HG03342 (cell line): ENCODE results near the gene MLLT3.

Experiments
- ATAC-seq: cut with Tn5 transposase; IDR thresholded peaks from one replicate; pipeline ENCODE4 v1.9.1; 2021; ENCODE audit warnings: mild to moderate bottlenecking, moderate library complexity; ENCODE audit not compliant: unreplicated experiment

The MLLT3 gene

GRCh38 chr9:20559231-20559890, 62.9 kb downstream of the MLLT3 start:
- no peak for ATAC-seq

- no peak for ATAC-seq
These were observed 63.7 kb downstream of the MLLT3 start for GRCh38 chr9:20558566-20559016.

GRCh38 chr9:20557890-20558565, 64.3 kb downstream of the MLLT3 start:
- ATAC-seq: no peak

GRCh38 chr9:20557285-20557684, 65.0 kb downstream of the MLLT3 start:
- ATAC-seq: no peak

GRCh38 chr9:20553558-20554149, 68.6 kb downstream of the MLLT3 start:
- ATAC-seq: no peak

- no peak for ATAC-seq
These were observed 69.3 kb downstream of the MLLT3 start for GRCh38 chr9:20552874-20553557.

GRCh38 chr9:20551835-20552234, 70.5 kb downstream of the MLLT3 start:
- peak; percentile 76 for ATAC-seq

- ATAC-seq: no peak
These were observed 71.1 kb downstream of the MLLT3 start for GRCh38 chr9:20551236-20551635.

- ATAC-seq: no peak
These were observed 72.0 kb downstream of the MLLT3 start for GRCh38 chr9:20550326-20550725.

- no peak for ATAC-seq
These were observed 73.2 kb downstream of the MLLT3 start for GRCh38 chr9:20549053-20549452.

- ATAC-seq: no peak
These were observed 77.2 kb downstream of the MLLT3 start for GRCh38 chr9:20545023-20545622.

GRCh38 chr9:20540169-20540863, 82.0 kb downstream of the MLLT3 start:
- ATAC-seq: no peak

- no peak for ATAC-seq
These were observed 83.3 kb downstream of the MLLT3 start for GRCh38 chr9:20538956-20539355.

- no peak for ATAC-seq
These were observed 84.2 kb downstream of the MLLT3 start for GRCh38 chr9:20538092-20538491.

- no peak for ATAC-seq
These were observed 85.0 kb downstream of the MLLT3 start for GRCh38 chr9:20537294-20537693.

- no peak for ATAC-seq
These were observed 89.7 kb downstream of the MLLT3 start for GRCh38 chr9:20532584-20532983.

- no peak for ATAC-seq
These were observed 92.5 kb downstream of the MLLT3 start for GRCh38 chr9:20529837-20530236.

GRCh38 chr9:20528253-20528652, 94.0 kb downstream of the MLLT3 start:
- no peak for ATAC-seq

GRCh38 chr9:20526500-20527319, 95.6 kb downstream of the MLLT3 start:
- ATAC-seq: peak; percentile 83

- ATAC-seq: no peak
These were observed 97.5 kb downstream of the MLLT3 start for GRCh38 chr9:20524776-20525175.
